Left cardiac atrium (tissue), 4 donors: ENCODE results near the gene APCDD1L. TPM values are rescaled to one million over a fixed set of nuclear protein-coding genes. Genes with fewer than 3 reads are reported as not detected.
A peak's percentile ranks its signal among the peaks of the same experiment; 100 is the strongest.
"Not testable (repeated sequence)": the region's sequence is repeated elsewhere in the genome, so short reads cannot be mapped to it uniquely, and the experiment has no call there.

ENCODE experiments used
- ATAC-seq, 2 donors: fragments of 200-7000 bp; cut with Tn5 transposase; one replicate each; pipeline ENCODE4 v1.9.1; 2020; ENCODE audit warnings: mild to moderate bottlenecking in 2 of 2, moderate library complexity in 2 of 2
- DNase-seq: peaks from one replicate; pipeline ENCODE4 v3.0.0-alpha.2; 2020
- intact Hi-C, 2 donors: fragments of 100-400 bp; cut with DNase I; formaldehyde crosslinking; loops; one replicate each; pipeline versions ENCODE4 v1.14.1 to v1.15.1; 2022 to 2023
- total RNA-seq, 2 donors: library from RNA; stranded (reverse); fragmentation: NEBNext Ultra II Directional; extraction: Animal tissue kit (Norgen Biotek cat#: 25700); gene quantifications; one replicate each; pipeline ENCODE4 v1.2.1, GENCODE V29; 2021
- donor health status: DM: no; HTN: yes; CAD: no.
- donor health status: DM: no; HTN: yes; CAD: no; lungs with severe emphysema.
- donor health status: DM: yes; HTN: yes; CAD: no.
- donor health status: Dilated cardiomyopathy.

The APCDD1L gene
- total RNA-seq, 2 donors from 2014 or later: 0.44 to 1.3 TPM

- intact Hi-C loops: no loop called here
- ATAC-seq: no peak
- DNase-seq: no peak
Measured at GRCh38 chr20:58521763-58522162, 6.6 kb upstream of the APCDD1L start.

- DNase-seq: no peak
Measured at GRCh38 chr20:58519940-58520712, 4.9 kb upstream of the APCDD1L start.

GRCh38 chr20:58518896-58519593, 3.8 kb upstream of the APCDD1L start:
- intact Hi-C loops: no loop called here
- ATAC-seq: no peak
- DNase-seq: no peak

More at GRCh38 chr20:58519940-58520712, 4.9 kb upstream of the APCDD1L start:
- no peak for ATAC-seq
- intact Hi-C loops: no loop called here

GRCh38 chr20:58518387-58518786, 3.2 kb upstream of the APCDD1L start:
- intact Hi-C loops: no loop called here
- no peak for DNase-seq
- no peak for ATAC-seq

GRCh38 chr20:58514321-58515232, 622 bp downstream of the APCDD1L start:
- DNase-seq (no peak), ATAC-seq (peak in 1 of 2 donors; percentile 52)
- intact Hi-C loops: no loop called here

- DNase-seq (no peak), ATAC-seq (no peak)
- intact Hi-C loops: no loop called here
Measured at GRCh38 chr20:58513580-58514285, 1.5 kb downstream of the APCDD1L start.

GRCh38 chr20:58512808-58513552, 2.2 kb downstream of the APCDD1L start:
- DNase-seq (peak; percentile 55), ATAC-seq (peak; percentile 42 to 52)
- intact Hi-C loops: no loop called here

GRCh38 chr20:58511861-58512260, 3.3 kb downstream of the APCDD1L start:
- intact Hi-C loops: no loop called here
- ATAC-seq: no peak
- no peak for DNase-seq

GRCh38 chr20:58511364-58511763, 3.8 kb downstream of the APCDD1L start:
- DNase-seq: no peak
- ATAC-seq: peak; percentile 20 to 40
- intact Hi-C loops: no loop called here

GRCh38 chr20:58510921-58511320, 4.3 kb downstream of the APCDD1L start:
- DNase-seq: no peak
- ATAC-seq: no peak
- intact Hi-C loops: no loop called here

GRCh38 chr20:58508762-58509395, 6.3 kb downstream of the APCDD1L start:
- ATAC-seq: no peak
- intact Hi-C loops: no loop called here
- no peak for DNase-seq

- DNase-seq, ATAC-seq, intact Hi-C loops: not testable (repeated sequence)
Measured at GRCh38 chr20:58506999-58507398, 8.2 kb downstream of the APCDD1L start.

- intact Hi-C loops: no loop called here
- DNase-seq: no peak
- no peak for ATAC-seq
Measured at GRCh38 chr20:58504566-58504965, 10.6 kb downstream of the APCDD1L start.

GRCh38 chr20:58503668-58504067, 11.5 kb downstream of the APCDD1L start:
- intact Hi-C loops: no loop called here
- no peak for ATAC-seq
- no peak for DNase-seq

GRCh38 chr20:58500256-58500655, 14.9 kb downstream of the APCDD1L start:
- intact Hi-C loops: no loop called here
- ATAC-seq (no peak), DNase-seq (no peak)

- ATAC-seq (no peak), DNase-seq (no peak)
- intact Hi-C loops: no loop called here
Measured at GRCh38 chr20:58498470-58499068, 16.6 kb downstream of the APCDD1L start.

GRCh38 chr20:58497724-58498469, 17.3 kb downstream of the APCDD1L start:
- ATAC-seq: no peak
- intact Hi-C loops: no loop called here
- no peak for DNase-seq
